Suprapubic skin (tissue), 4 donors: ENCODE data around the gene AIG1.

Source experiments
- CTCF ChIP-seq, 2 donors: fragments of 200-600 bp in 1 of 2; fragments of 450-650 bp in 1 of 2; sonication (generic) in 1 of 2; IDR thresholded peaks; one replicate each; pipeline ENCODE4 v1.5.1; 2016 to 2019; ENCODE audit warnings: antibody characterized with exemption in 2 of 2, mild to moderate bottlenecking in 1 of 2, moderate library complexity in 1 of 2
- EP300 ChIP-seq: sonication (generic); formaldehyde crosslinking; IDR thresholded peaks from one replicate; pipeline ENCODE4 v1.6.1; 2017; ENCODE audit warnings: antibody characterized with exemption
- POLR2AphosphoS5 ChIP-seq, 3 donors: sonication (generic); formaldehyde crosslinking; IDR thresholded peaks; one replicate each; pipeline ENCODE4 v1.6.1; 2017; ENCODE audit warnings: antibody characterized with exemption in 3 of 3

GRCh38 chr6:143243786-143244185 is 183.1 kb downstream of the AIG1 start:
- TF ChIP-seq CTCF (IDR thresholded peaks at IDR 0.05) (no peak), POLR2AphosphoS5 (IDR thresholded peaks at IDR 0.05) (no peak), EP300 (no peak)
